Endodermal cell (in vitro differentiated cells): ENCODE results near the gene PLEKHG4B. TPM values are rescaled to one million over a fixed set of nuclear protein-coding genes. Genes with fewer than 3 reads are reported as not detected.

Experiments
- DNase-seq: peaks from one replicate; pipeline ENCODE4 v3.0.0-alpha.2; 2017
- H3K27ac ChIP-seq: 2 replicates; pipeline ENCODE4 v1.5.1; 2013; ENCODE audit warnings: mild to moderate bottlenecking, low read depth, low read length, moderate library complexity
- H3K27me3 ChIP-seq: 2 replicates; pipeline ENCODE4 v1.6.1; 2013; ENCODE audit warnings: mild to moderate bottlenecking, low read length, moderate library complexity; ENCODE audit not compliant: insufficient read depth, control insufficient read depth, poor library complexity, severe bottlenecking
- H3K36me3 ChIP-seq: 2 replicates; pipeline ENCODE4 v1.7.0; 2013; ENCODE audit warnings: mild to moderate bottlenecking, low read length, moderate library complexity; ENCODE audit not compliant: control insufficient read depth, insufficient read depth
- H3K4me1 ChIP-seq: one replicate; pipeline ENCODE4 v1.7.0; 2013; ENCODE audit warnings: low read length; ENCODE audit not compliant: control insufficient read depth, insufficient read depth
- H3K4me3 ChIP-seq: 2 replicates; pipeline ENCODE4 v1.5.1; 2013; ENCODE audit warnings: mild to moderate bottlenecking, low read length, moderate library complexity
- H3K9ac ChIP-seq: 2 replicates; pipeline ENCODE4 v1.6.1; 2013; ENCODE audit warnings: mild to moderate bottlenecking, low read length, moderate library complexity; ENCODE audit not compliant: poor library complexity, severe bottlenecking; ENCODE audit errors: extremely low read depth
- H3K9me3 ChIP-seq: 2 replicates; pipeline ENCODE4 v1.6.1; 2013; ENCODE audit warnings: mild to moderate bottlenecking, low read length, moderate library complexity; ENCODE audit not compliant: control insufficient read depth
- H3K27ac Mint-ChIP-seq: 2 replicates; pipeline ENCODE4 v1.8.0; 2020; ENCODE audit warnings: mixed read lengths
- H3K27me3 Mint-ChIP-seq: 2 replicates; pipeline ENCODE4 v1.8.0; 2021; ENCODE audit warnings: mild to moderate bottlenecking, mixed read lengths; ENCODE audit not compliant: insufficient read depth
- H3K36me3 Mint-ChIP-seq: 2 replicates; pipeline ENCODE4 v1.8.0; 2020; ENCODE audit warnings: low read depth, mixed read lengths
- H3K4me1 Mint-ChIP-seq: 2 replicates; pipeline ENCODE4 v1.8.0; 2020; ENCODE audit warnings: mixed read lengths
- H3K4me3 Mint-ChIP-seq: 2 replicates; pipeline ENCODE4 v1.8.0; 2020; ENCODE audit warnings: mild to moderate bottlenecking, moderate library complexity, mixed read lengths
- H3K9me3 Mint-ChIP-seq: 2 replicates; pipeline ENCODE4 v1.8.0; 2020; ENCODE audit warnings: mild to moderate bottlenecking, mixed read lengths
- WGBS, 2 experiments: methylation state at CpG; one replicate each; pipeline versions ENCODE4 v1.1.5 to v1.1.7; 2013; ENCODE audit warnings: missing lambda C conversion rate in 2 of 2, mixed read lengths in 1 of 2; ENCODE audit not compliant: insufficient coverage in 1 of 2, insufficient read length in 1 of 2; 5-methylcytosine and 5-hydroxymethylcytosine counted together
- total RNA-seq, 2 donors: library from RNA; stranded (reverse); fragmentation: NEBNext Ultra II Directional in 1 of 2; extraction: Animal tissue kit (Norgen Biotek cat#: 25700) in 1 of 2; gene quantifications; 2 replicates in 1 of 2; 3 replicates in 1 of 2; pipeline ENCODE4 v1.2.1, GENCODE V29; 2021
- TF ChIP-seq, protein P1 (sequence below): fragments of 200-600 bp; sonication (generic); conservative IDR thresholded peaks from 2 replicates; pipeline ENCODE4 v1.5.0; 2021; ENCODE audit warnings: antibody characterized with exemption, mild to moderate bottlenecking

The PLEKHG4B gene
- total RNA-seq, 2 donors from 2014 or later, result 16.3 to 22.8 TPM

GRCh38 chr5:53381-54174 lies 38.4 kb upstream of the PLEKHG4B start:
- no peaks in the 10 kb centered on the region for H3K36me3 ChIP-seq
- Mint-ChIP-seq H3K9me3 (no peaks in the 10 kb centered on the region), H3K36me3 (no peaks in the 10 kb centered on the region), H3K4me3 (peak overlapping the region; percentile 54), H3K27ac (no peak overlapping the region), H3K4me1 (peaks cover 2% of the 10 kb centered on the region), H3K27me3 (peaks cover 76% of the 10 kb centered on the region)
- peaks cover 58% of the 10 kb centered on the region for H3K27me3 ChIP-seq
- H3K9me3 ChIP-seq, result no peaks in the 10 kb centered on the region
- DNase-seq, result peak; percentile 94
- peak overlapping the region; percentile 73 for H3K4me3 ChIP-seq
- H3K27ac ChIP-seq, result no peak overlapping the region
- 0% methylated on average over 7 to 64 of the region's 84 CpGs for WGBS, 2 experiments
- H3K4me1 ChIP-seq, result no peaks in the 10 kb centered on the region
- TF ChIP-seq, protein P1, sequence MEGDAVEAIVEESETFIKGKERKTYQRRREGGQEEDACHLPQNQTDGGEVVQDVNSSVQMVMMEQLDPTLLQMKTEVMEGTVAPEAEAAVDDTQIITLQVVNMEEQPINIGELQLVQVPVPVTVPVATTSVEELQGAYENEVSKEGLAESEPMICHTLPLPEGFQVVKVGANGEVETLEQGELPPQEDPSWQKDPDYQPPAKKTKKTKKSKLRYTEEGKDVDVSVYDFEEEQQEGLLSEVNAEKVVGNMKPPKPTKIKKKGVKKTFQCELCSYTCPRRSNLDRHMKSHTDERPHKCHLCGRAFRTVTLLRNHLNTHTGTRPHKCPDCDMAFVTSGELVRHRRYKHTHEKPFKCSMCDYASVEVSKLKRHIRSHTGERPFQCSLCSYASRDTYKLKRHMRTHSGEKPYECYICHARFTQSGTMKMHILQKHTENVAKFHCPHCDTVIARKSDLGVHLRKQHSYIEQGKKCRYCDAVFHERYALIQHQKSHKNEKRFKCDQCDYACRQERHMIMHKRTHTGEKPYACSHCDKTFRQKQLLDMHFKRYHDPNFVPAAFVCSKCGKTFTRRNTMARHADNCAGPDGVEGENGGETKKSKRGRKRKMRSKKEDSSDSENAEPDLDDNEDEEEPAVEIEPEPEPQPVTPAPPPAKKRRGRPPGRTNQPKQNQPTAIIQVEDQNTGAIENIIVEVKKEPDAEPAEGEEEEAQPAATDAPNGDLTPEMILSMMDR, result no peak
- peak overlapping the region; percentile 30 for H3K9ac ChIP-seq

- Histone ChIP-seq H3K27me3 (peaks cover 56% of the 10 kb centered on the region), H3K9ac (no peak overlapping the region), H3K4me1 (no peaks in the 10 kb centered on the region), H3K9me3 (no peaks in the 10 kb centered on the region), H3K4me3 (peak overlapping the region; percentile 73), H3K36me3 (no peaks in the 10 kb centered on the region), H3K27ac (no peak overlapping the region)
- Mint-ChIP-seq H3K36me3 (no peaks in the 10 kb centered on the region), H3K9me3 (no peaks in the 10 kb centered on the region), H3K4me1 (peaks cover 2% of the 10 kb centered on the region), H3K4me3 (peak overlapping the region; percentile 54), H3K27ac (no peak overlapping the region), H3K27me3 (peaks cover 70% of the 10 kb centered on the region)
- 34 to 38% methylated on average over 10 to 20 of the region's 20 CpGs for WGBS, 2 experiments
- TF ChIP-seq, protein P1, result no peak
- DNase-seq, result no peak
Measured at GRCh38 chr5:54175-54730, 37.7 kb upstream of the PLEKHG4B start.

DNA sequence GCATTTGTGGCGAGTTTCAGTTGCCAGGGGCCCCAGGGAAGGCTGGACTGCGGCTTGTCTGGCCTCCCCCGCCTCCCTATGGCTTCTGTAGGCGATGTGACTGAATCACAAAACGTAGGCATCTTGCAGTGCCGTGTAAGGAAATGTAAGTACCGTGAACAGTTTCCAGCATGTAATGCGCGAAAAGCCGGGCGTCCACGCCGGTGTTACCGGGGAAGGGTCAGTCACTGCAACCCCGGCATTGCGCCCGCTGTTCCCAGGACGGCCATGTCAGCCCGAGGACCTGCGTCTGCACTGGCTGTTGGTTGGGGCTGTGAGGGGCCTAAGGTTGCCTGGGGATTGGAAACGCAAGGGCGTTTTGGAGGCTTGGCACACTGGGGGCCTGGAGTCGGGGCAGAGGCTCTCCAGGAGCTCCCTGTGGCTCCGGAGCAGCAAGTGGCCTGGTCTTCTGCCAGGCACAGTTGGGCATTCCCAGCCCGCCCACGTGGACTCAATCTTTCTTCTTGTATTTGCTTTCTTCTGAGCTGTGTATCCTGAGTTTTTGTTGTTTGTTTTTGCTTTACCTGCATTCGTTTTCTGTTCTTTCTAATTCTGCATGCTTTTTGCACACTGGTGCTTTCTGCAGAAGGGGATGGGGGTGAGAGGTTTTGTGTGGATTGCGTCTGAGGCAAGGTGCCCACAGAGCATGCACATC lies 36.9 kb upstream of the PLEKHG4B start:
- no peaks in the 10 kb centered on the region for H3K36me3 Mint-ChIP-seq
- Histone ChIP-seq H3K9me3 (no peaks in the 10 kb centered on the region), H3K27me3 (peaks cover 48% of the 10 kb centered on the region), H3K4me1 (no peaks in the 10 kb centered on the region), H3K27ac (no peak overlapping the region), H3K36me3 (no peaks in the 10 kb centered on the region), H3K4me3 (no peak overlapping the region), H3K9ac (no peak overlapping the region)
- 91% methylated on average over 23 to 28 of the region's 28 CpGs for WGBS, 2 experiments
- TF ChIP-seq, protein P1, result no peak
- no peaks in the 10 kb centered on the region for H3K9me3 Mint-ChIP-seq
- peaks cover 2% of the 10 kb centered on the region for H3K4me1 Mint-ChIP-seq
- no peak for DNase-seq
- H3K4me3 Mint-ChIP-seq, result peak overlapping the region; percentile 54
- H3K27ac Mint-ChIP-seq, result no peak overlapping the region
- peaks cover 62% of the 10 kb centered on the region for H3K27me3 Mint-ChIP-seq
